Brain microvascular endothelial cell (primary cell): ENCODE data around the gene CTXN2.

Experiments
- DNase-seq: peaks from one replicate; pipeline ENCODE4 v3.0.0-alpha.2; 2020
- H3K27ac ChIP-seq: fragments of 250-450 bp; sonication (Bioruptor Pico); 2 replicates; pipeline ENCODE4 v1.5.1; 2020; ENCODE audit warnings: mild to moderate bottlenecking, moderate library complexity
- H3K27me3 ChIP-seq: fragments of 250-450 bp; sonication (Bioruptor Pico); replicated peaks from 2 replicates; pipeline ENCODE4 v1.5.1; 2020; ENCODE audit warnings: mild to moderate bottlenecking
- H3K36me3 ChIP-seq: fragments of 250-450 bp; sonication (Bioruptor Pico); replicated peaks from 2 replicates; pipeline ENCODE4 v1.5.1; 2020; ENCODE audit warnings: mild to moderate bottlenecking
- H3K4me3 ChIP-seq: 2 replicates; pipeline ENCODE4 v1.5.1; 2011; ENCODE audit warnings: low read depth, mild to moderate bottlenecking, control low read depth, low read length, moderate library complexity
- CTCF ChIP-seq: IDR thresholded peaks from 2 replicates; pipeline ENCODE4 v1.5.1; 2011; ENCODE audit warnings: low read depth, mild to moderate bottlenecking, moderate library complexity, low read length, control low read depth, inconsistent platforms; ENCODE audit errors: missing control alignments
- in situ Hi-C: cut with HindIII; loops from 2 replicates; pipeline ENCODE4 v1.10.0; 2017; ENCODE audit warnings: low sequenced_read_pairs, low pct_ligation_motif_present

The CTXN2 gene

GRCh38 chr15:48190932-48191573 lies 412 bp upstream of the CTXN2 start:
- DNase-seq: peak; percentile 69
- no peak for TF ChIP-seq CTCF
- H3K4me3 ChIP-seq: peak overlapping the region; percentile 27
- H3K27ac ChIP-seq: no peak overlapping the region
- in situ Hi-C loops: no loop called here
- H3K27me3 ChIP-seq: no peaks in the 10 kb centered on the region
- no peaks in the 10 kb centered on the region for H3K36me3 ChIP-seq

- no peak for DNase-seq
- no peak overlapping the region for H3K27ac ChIP-seq
- H3K36me3 ChIP-seq: no peaks in the 10 kb centered on the region
- no peak overlapping the region for H3K4me3 ChIP-seq
- no peak for TF ChIP-seq CTCF
- in situ Hi-C loops: no loop called here
- no peaks in the 10 kb centered on the region for H3K27me3 ChIP-seq
Measured at GRCh38 chr15:48202068-48202467, 10.6 kb downstream of the CTXN2 start.

- no peaks in the 10 kb centered on the region for H3K27me3 ChIP-seq
- H3K27ac ChIP-seq: no peak within 1 kb of the TSS
- DNase-seq: no peak
- TF ChIP-seq CTCF: no peak
- H3K36me3 ChIP-seq: no peaks in the 10 kb centered on the region
- H3K4me3 ChIP-seq: no peak within 1 kb of the TSS
- in situ Hi-C loops: no loop called here
Measured at GRCh38 chr15:48205981-48206380, 14.5 kb downstream of the CTXN2 start, which contains the start of gene SLC12A1. Gene SLC12A1, plus strand, starts transcription at chr15:48206302. Its CDS starts 1,418 bp downstream, at chr15:48207720.

GRCh38 chr15:48221261-48221660 lies 29.8 kb downstream of the CTXN2 start:
- DNase-seq: no peak
- H3K27me3 ChIP-seq: no peaks in the 10 kb centered on the region
- in situ Hi-C loops: no loop called here
- TF ChIP-seq CTCF: no peak
- H3K27ac ChIP-seq: no peak overlapping the region
- H3K4me3 ChIP-seq: no peak overlapping the region
- no peaks in the 10 kb centered on the region for H3K36me3 ChIP-seq

GRCh38 chr15:48221885-48222284 lies 30.4 kb downstream of the CTXN2 start:
- in situ Hi-C loops: no loop called here
- no peak overlapping the region for H3K27ac ChIP-seq
- no peaks in the 10 kb centered on the region for H3K27me3 ChIP-seq
- no peak for TF ChIP-seq CTCF
- no peaks in the 10 kb centered on the region for H3K36me3 ChIP-seq
- no peak overlapping the region for H3K4me3 ChIP-seq
- DNase-seq: no peak

- TF ChIP-seq CTCF: no peak
- H3K4me3 ChIP-seq: no peak overlapping the region
- DNase-seq: no peak
- in situ Hi-C loops: no loop called here
- H3K27me3 ChIP-seq: no peaks in the 10 kb centered on the region
- no peak overlapping the region for H3K27ac ChIP-seq
- H3K36me3 ChIP-seq: no peaks in the 10 kb centered on the region
Measured at GRCh38 chr15:48222627-48223026, 31.2 kb downstream of the CTXN2 start.
